Smooth muscle cell (in vitro differentiated cells): Measurements from ENCODE around the gene TGFA. TPM values are rescaled to one million over a fixed set of nuclear protein-coding genes. Genes with fewer than 3 reads are reported as not detected.

ENCODE experiments used
- DNase-seq: peaks from one replicate; lab custom pipeline; 2025; ENCODE audit not compliant: unreplicated experiment; lab: John Stamatoyannopoulos, UW
- H2AFZ ChIP-seq: fragments of 200-600 bp; sonication (generic); 2 replicates; pipeline ENCODE4 v1.6.0; 2016; ENCODE audit warnings: antibody characterized with exemption, low read depth, mild to moderate bottlenecking
- H3F3A ChIP-seq: fragments of 200-600 bp; sonication (generic); 2 replicates; pipeline ENCODE4 v1.6.0; 2017; ENCODE audit warnings: antibody characterized with exemption, low read depth
- H3K27ac ChIP-seq: fragments of 200-600 bp; sonication (generic); 2 replicates; pipeline ENCODE4 v1.5.1; 2016; ENCODE audit warnings: low read depth, mild to moderate bottlenecking
- H3K27me3 ChIP-seq: fragments of 200-600 bp; sonication (generic); 2 replicates; pipeline ENCODE4 v1.6.1; 2016; ENCODE audit warnings: low read depth, mild to moderate bottlenecking
- H3K36me3 ChIP-seq: fragments of 200-600 bp; sonication (generic); 2 replicates; pipeline ENCODE4 v1.5.1; 2016; ENCODE audit warnings: low read depth
- H3K4me1 ChIP-seq: fragments of 200-600 bp; sonication (generic); 2 replicates; pipeline ENCODE4 v1.5.1; 2016; ENCODE audit warnings: low read depth
- H3K4me2 ChIP-seq: fragments of 200-600 bp; sonication (generic); 2 replicates; pipeline ENCODE4 v1.6.0; 2016; ENCODE audit warnings: mild to moderate bottlenecking
- H3K4me3 ChIP-seq: fragments of 200-600 bp; sonication (generic); 2 replicates; pipeline ENCODE4 v1.5.1; 2016; ENCODE audit warnings: mild to moderate bottlenecking
- H3K79me2 ChIP-seq: fragments of 200-600 bp; sonication (generic); 2 replicates; pipeline ENCODE4 v1.6.0; 2016; ENCODE audit warnings: low read depth, mild to moderate bottlenecking
- H3K9ac ChIP-seq: fragments of 200-600 bp; sonication (generic); 2 replicates; pipeline ENCODE4 v1.6.0; 2016; ENCODE audit warnings: low read depth
- H3K9me3 ChIP-seq: fragments of 200-600 bp; sonication (generic); replicated peaks from 2 replicates; pipeline ENCODE4 v1.5.1; 2016; ENCODE audit warnings: low read depth
- H4K20me1 ChIP-seq: fragments of 200-600 bp; sonication (generic); 2 replicates; pipeline ENCODE4 v1.6.0; 2016; ENCODE audit warnings: low read depth
- CTCF ChIP-seq: fragments of 200-600 bp; sonication (generic); IDR thresholded peaks from 2 replicates; pipeline ENCODE4 v1.5.1; 2017; ENCODE audit warnings: borderline replicate concordance, mild to moderate bottlenecking, antibody characterized with exemption; ENCODE audit not compliant: insufficient read depth, poor library complexity, severe bottlenecking
- WGBS: methylation state at CpG from one replicate; pipeline ENCODE4 v1.1.7; 2016; ENCODE audit warnings: low lambda C conversion rate; 5-methylcytosine and 5-hydroxymethylcytosine counted together
- polyA plus RNA-seq: library from polyadenylated mRNA; unstranded; fragments of >200 nt; fragmentation: Nextera tagmentation; extraction: Ambion mirVana; gene quantifications from 2 replicates; pipeline ENCODE4 v1.2.1, GENCODE V29; 2016
- total RNA-seq: library from RNA; depleted of rRNA; stranded (reverse); fragments of >200 nt; gene quantifications from 2 replicates; pipeline ENCODE4 v1.2.3, GENCODE V29; 2014

The TGFA gene
- total and polyA plus RNA-seq, 2 experiments from 2014 or later = 0.21 to 2.4 TPM

DNA sequence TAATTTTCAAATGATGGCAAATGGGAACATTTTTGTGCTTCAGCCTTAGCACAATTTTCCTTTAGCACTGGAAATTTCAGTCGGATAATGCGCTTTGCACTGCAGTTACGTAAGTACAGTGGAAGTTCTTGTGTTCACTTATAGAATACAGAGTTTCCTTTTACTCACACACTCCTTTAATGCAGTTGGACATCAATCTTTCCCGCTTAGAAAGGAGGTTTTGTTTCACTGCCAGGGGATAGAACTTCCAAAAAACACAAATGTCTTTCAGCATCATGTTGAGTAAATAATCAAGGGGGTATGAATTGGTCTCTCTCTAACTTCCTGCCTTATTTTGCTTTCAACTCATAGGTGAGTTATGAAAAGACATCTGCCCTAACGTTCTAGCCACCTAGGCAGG lies 63.2 kb downstream of the TGFA start:
- no peak overlapping the region for H3K9ac ChIP-seq
- no peaks in the 10 kb centered on the region for H3K4me1 ChIP-seq
- no peaks in the 10 kb centered on the region for H4K20me1 ChIP-seq
- H3K36me3 ChIP-seq = no peaks in the 10 kb centered on the region
- H3K4me2 ChIP-seq = no peak overlapping the region
- no peak for TF ChIP-seq CTCF
- no peak overlapping the region for H2AFZ ChIP-seq
- H3K4me3 ChIP-seq = no peak overlapping the region
- H3K27me3 ChIP-seq = peaks cover 4% of the 10 kb centered on the region
- no peaks in the 10 kb centered on the region for H3K79me2 ChIP-seq
- WGBS = 90% methylated on average over 5 of the region's 5 CpGs
- H3K9me3 ChIP-seq = no peaks in the 10 kb centered on the region
- no peaks in the 10 kb centered on the region for H3F3A ChIP-seq
- H3K27ac ChIP-seq = no peak overlapping the region
- no peak for DNase-seq

DNA sequence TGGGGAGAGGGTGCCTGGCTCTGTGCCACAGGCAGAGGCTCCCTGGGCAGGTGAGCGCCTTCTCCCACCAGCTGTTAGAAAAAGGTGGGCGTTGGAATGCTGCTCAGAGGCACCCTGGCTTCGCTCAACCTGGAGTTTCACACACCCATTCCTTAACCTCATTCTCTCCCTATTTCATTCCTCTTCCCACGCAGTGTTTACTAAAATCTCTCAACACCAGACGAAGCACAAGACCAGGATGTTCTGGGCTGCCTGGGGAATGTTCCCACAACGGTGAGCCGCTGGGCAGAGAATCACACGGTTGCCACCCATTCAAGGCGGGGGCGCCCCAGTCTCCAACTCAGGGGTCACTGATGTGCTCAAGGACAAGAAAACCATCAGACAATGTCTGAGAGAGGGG lies 64.5 kb downstream of the TGFA start:
- Histone ChIP-seq H3K27ac (no peak overlapping the region), H3K27me3 (peaks cover 4% of the 10 kb centered on the region), H2AFZ (no peak overlapping the region), H3K36me3 (no peaks in the 10 kb centered on the region), H3K4me2 (no peak overlapping the region), H3F3A (no peaks in the 10 kb centered on the region), H3K9ac (no peak overlapping the region), H4K20me1 (no peaks in the 10 kb centered on the region), H3K79me2 (no peaks in the 10 kb centered on the region), H3K4me3 (no peak overlapping the region), H3K4me1 (no peaks in the 10 kb centered on the region), H3K9me3 (no peaks in the 10 kb centered on the region)
- 75% methylated on average over 10 of the region's 10 CpGs for WGBS
- no peak for TF ChIP-seq CTCF
- no peak for DNase-seq

DNA sequence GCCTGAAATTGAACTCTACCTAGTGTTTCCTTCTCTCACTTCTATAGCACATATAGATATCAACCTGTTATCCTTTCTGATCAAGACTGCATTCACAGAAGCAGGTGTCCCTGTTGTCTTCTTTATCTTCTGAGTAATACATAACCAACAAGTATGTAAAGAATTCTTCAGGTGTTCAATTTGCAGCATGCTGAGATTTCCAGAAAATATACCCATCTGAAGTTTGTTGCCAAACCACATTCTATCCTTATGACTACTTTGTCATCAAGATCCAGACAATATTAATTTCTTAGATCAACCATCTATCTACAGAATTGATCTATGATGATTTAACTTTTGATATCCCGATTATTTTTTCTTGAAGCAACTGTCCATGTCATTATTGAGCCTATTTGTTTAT lies 69.5 kb downstream of the TGFA start:
- Histone ChIP-seq H3K9me3 (no peaks in the 10 kb centered on the region), H3K36me3 (no peaks in the 10 kb centered on the region), H3K9ac (no peak overlapping the region), H3K27ac (no peak overlapping the region), H3K4me1 (no peaks in the 10 kb centered on the region), H3K4me2 (no peak overlapping the region), H4K20me1 (no peaks in the 10 kb centered on the region), H3F3A (no peaks in the 10 kb centered on the region), H2AFZ (no peak overlapping the region), H3K79me2 (no peaks in the 10 kb centered on the region), H3K27me3 (peaks cover 4% of the 10 kb centered on the region), H3K4me3 (no peak overlapping the region)
- TF ChIP-seq CTCF = no peak
- WGBS = 77% methylated on average over 1 of the region's 1 CpG
- DNase-seq = no peak

DNA sequence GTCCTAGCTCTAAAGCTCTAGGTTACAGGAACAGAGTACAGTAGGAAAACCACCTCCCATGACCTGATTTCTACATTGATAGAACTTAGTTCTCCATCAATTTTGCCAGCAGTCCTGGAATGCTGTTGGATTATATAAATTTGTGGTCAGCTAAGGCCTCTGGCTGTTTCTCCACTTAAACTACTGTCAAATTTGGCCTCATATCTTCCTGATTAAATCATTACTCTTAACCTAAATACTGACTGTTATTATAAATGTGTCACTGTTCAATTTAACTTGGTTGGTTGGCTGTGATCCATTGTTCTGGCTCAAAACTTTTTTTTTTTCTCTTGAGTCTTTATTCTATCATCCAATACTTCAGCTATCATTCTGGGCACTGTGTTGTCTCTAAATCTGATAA lies 71.2 kb downstream of the TGFA start:
- no peak for TF ChIP-seq CTCF
- Histone ChIP-seq H3K79me2 (no peaks in the 10 kb centered on the region), H3K27me3 (peaks cover 4% of the 10 kb centered on the region), H3K27ac (no peak overlapping the region), H3K4me1 (no peaks in the 10 kb centered on the region), H3K9me3 (no peaks in the 10 kb centered on the region), H4K20me1 (no peaks in the 10 kb centered on the region), H3K9ac (no peak overlapping the region), H3K4me3 (no peak overlapping the region), H2AFZ (no peak overlapping the region), H3K4me2 (no peak overlapping the region), H3K36me3 (no peaks in the 10 kb centered on the region), H3F3A (no peaks in the 10 kb centered on the region)
- no peak for DNase-seq
